Stimulated activated CD4-positive, alpha-beta T cell treated with anti-CD3 and anti-CD28 coated beads, Interleukin-2, amount 100 ng/mL, for 4 hours (primary cell): ENCODE results near the gene FITM1.

Experiments used
- DNase-seq: peaks from one replicate; pipeline ENCODE4 v3.0.0-alpha.2; 2020; ENCODE audit warnings: low read depth

Gene FITM1

GRCh38 chr14:24139272-24139934, 8.9 kb downstream of the FITM1 start:
- DNase-seq: no peak

- DNase-seq: peak; percentile 99
These were observed 10.8 kb downstream of the FITM1 start, which contains the start of gene EMC9 for GRCh38 chr14:24141097-24141880. EMC9 (minus strand) TSS chr14:24141591; CDS start chr14:24141304, 287 bp downstream.

- no peak for DNase-seq
These were observed 13.1 kb downstream of the FITM1 start for GRCh38 chr14:24143511-24143910.

- DNase-seq: no peak
These were observed 14.0 kb downstream of the FITM1 start for GRCh38 chr14:24144451-24144850.

- DNase-seq: no peak
These were observed 14.8 kb downstream of the FITM1 start for GRCh38 chr14:24145219-24145618.

- no peak for DNase-seq
These were observed 15.4 kb downstream of the FITM1 start for GRCh38 chr14:24145690-24146452.

GRCh38 chr14:24146453-24146977, 16.1 kb downstream of the FITM1 start, which contains the start of gene PSME2:
PSME2 (minus strand) TSS chr14:24146610; CDS start chr14:24146581, 29 bp downstream.
- DNase-seq: peak; percentile 73

- DNase-seq: peak; percentile 98
These were observed 16.7 kb downstream of the FITM1 start, which contains the start of gene RNF31 for GRCh38 chr14:24146978-24147760. RNF31 (plus strand) TSS chr14:24147498; CDS start chr14:24147699, 201 bp downstream.

- no peak for DNase-seq
These were observed 17.4 kb downstream of the FITM1 start for GRCh38 chr14:24147761-24148428.

GRCh38 chr14:24149302-24149969, 19.0 kb downstream of the FITM1 start:
- DNase-seq: no peak

- DNase-seq: no peak
These were observed 19.6 kb downstream of the FITM1 start for GRCh38 chr14:24150061-24150460.

- DNase-seq: no peak
These were observed 20.1 kb downstream of the FITM1 start for GRCh38 chr14:24150567-24150966.

GRCh38 chr14:24150993-24151392, 20.5 kb downstream of the FITM1 start:
- no peak for DNase-seq

- DNase-seq: no peak
These were observed 21.1 kb downstream of the FITM1 start for GRCh38 chr14:24151404-24152080.

GRCh38 chr14:24155100-24155499, 24.6 kb downstream of the FITM1 start:
- no peak for DNase-seq

GRCh38 chr14:24156840-24157239, 26.4 kb downstream of the FITM1 start:
- no peak for DNase-seq

GRCh38 chr14:24157331-24157730, 26.9 kb downstream of the FITM1 start:
- DNase-seq: no peak

GRCh38 chr14:24159777-24160498, 29.5 kb downstream of the FITM1 start:
- no peak for DNase-seq

GRCh38 chr14:24160499-24160849, 30.0 kb downstream of the FITM1 start:
- DNase-seq: no peak
